DMS53 (cell line): Measurements from ENCODE around the gene ADGRD2.

Experiments used
- DNase-seq: peaks from one replicate; lab custom pipeline; 2025; lab: John Stamatoyannopoulos, UW

The ADGRD2 gene

DNA sequence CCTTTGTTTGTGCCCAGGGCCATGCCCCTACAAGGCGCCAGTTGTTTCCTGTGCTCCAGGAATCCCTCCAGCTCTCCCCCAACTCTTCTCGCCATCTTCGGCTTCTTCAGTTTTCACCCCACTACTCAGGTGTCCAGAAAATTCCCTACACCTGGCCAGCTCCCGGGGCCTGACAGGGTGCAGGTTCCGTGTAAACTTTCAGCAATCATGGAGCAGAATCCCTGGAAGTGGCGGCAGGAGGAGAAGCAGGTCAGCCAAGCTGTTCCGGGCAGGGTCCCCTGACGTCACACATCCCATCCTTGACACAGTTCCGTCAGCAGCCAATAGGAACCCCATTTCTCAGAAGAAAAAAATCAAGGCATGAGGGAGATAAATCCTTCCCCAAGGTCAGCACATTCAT, 12.2 kb upstream of the ADGRD2 start:
- DNase-seq, result no peak

DNA sequence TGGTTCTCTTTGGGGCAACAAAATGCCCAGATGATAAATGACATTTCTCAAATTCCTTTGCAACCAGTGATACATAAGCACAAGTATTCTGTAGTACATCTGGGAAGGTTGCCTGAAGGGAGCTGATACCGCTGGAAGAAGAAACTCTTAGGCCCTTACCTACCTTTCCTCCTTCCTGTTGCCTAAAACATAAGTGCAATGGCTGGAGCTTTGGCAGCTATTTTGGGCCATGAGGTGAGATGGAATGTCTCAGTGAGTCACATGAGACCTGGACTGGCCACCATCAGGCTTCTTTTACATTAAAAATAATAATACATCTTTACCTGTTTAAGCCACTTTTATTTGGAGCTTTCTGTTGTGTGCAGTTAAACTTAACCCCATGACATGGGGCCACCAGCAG, 11.2 kb upstream of the ADGRD2 start:
- no peak for DNase-seq

DNA sequence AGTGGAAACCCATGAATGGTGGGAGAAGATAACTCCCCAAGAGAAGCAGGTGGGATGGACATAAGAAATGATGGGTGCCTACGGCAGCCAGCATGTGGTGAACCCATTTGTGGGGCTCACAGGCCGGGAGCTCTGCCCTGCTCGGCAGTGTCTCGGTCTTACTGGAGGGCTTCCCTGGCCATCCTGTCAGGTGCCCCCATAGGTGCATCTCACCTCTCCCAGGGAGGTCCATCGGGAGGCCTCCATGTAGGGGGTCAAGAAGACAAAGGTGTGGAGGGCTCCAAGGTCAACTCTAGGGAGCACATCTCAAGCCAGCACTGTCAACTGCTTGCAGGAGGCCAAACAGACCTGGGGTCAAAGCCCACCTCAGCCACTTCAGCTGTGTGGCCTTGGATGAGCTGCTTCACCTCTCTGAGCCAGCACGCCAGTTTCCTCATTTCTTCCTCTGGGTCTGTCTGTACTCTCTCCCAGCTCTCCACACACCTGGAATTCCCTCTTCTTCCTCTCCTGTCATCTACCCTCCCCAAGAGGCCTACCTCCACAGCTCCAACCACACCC, 10.5 kb upstream of the ADGRD2 start:
- no peak for DNase-seq

DNA sequence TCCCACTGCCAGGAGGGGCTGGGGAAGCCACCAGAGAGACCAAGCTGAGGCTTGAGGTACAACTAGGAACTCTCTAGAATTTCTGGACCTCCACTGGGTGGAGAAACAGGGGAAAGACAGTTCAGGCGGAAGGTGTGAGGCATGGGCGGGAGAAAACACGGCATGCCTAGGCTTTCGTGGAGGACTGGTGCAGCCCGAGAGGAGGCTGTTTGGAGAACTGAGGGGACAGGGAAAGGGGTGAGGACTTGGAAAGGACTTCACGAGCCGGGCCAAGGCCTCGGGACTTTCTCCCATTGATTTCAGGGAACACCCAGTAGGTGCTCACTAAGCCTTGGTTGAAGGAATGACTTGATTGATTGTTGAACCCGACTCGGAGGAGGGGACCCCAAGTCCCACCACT, 9.5 kb upstream of the ADGRD2 start:
- DNase-seq, result no peak

DNA sequence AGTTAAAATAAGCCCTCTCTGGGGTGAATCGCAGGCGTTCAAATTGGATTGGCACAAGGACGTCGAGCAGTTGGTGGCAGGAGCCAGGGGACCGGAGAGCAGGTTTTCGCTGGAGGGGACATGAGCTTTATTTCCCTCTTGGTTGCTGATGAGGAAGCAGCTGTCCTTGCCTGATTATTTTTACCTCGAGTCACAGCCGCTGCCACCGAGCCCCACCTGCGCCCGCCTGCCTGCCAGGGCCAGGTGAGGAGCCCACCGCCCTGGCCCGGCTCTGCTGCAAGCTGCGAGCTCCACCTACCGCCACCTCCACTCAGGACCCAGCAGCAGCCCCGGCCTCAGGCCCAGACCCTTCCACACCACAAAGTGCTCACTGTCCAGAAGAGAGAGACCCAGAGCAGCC, 9.0 kb upstream of the ADGRD2 start:
- DNase-seq, result no peak

DNA sequence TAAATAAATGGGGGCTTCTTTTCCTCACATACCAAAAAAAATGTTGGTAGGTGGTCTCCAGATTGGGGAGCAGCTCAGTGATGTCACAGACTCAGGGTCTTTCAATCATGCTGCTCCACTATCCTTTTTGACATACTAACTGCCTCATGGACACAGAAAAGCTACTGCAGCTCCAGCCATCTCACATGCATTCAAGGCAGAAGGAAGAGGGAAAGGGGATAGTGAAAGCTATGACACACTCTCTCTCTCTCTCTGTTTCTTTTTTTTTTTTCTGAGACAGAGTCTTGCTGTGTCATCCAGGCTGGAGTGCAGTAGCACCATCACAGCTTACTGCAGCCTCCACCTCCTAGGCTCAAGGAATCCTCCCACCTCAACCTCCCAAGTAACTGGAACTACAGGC, 7.9 kb upstream of the ADGRD2 start:
- no peak for DNase-seq

DNA sequence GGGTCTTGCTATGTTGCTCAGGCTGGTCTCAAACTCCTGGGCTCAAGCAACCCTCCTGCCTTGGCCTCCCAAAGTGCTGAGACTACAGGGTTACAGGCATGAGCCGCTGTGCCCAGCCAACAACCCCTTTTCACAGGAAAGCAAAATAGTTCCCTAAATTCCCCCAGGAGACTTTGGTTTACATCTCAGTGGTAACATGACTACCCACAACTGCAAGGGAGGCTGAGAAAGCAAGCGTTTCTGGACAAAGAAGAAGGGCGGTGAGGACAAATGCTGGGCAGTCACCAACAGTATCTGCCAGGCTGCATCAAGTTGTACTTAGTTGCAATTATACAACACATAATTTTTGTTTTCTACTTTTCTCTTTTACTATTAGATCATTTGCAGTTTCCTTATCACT, 7.4 kb upstream of the ADGRD2 start:
- DNase-seq, result no peak

DNA sequence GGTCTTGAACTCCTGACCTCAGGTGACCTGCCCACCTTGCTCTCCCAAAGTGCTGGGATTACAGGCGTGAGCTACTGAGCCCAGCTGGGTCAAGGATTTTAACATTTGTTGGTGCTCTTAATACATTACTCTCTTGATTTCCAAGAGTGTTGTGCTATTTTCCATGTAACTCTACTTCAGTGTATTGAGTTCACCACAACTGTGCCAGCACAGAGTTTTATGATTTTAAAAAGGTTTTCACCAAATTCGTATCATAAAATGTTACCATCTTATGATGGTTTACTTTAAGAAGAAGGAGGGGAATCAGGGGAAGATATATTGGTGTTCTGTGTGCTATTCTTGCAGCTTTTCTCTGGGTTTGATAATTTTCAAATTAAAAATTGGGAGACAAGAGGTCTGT, 6.6 kb upstream of the ADGRD2 start:
- DNase-seq, result no peak

DNA sequence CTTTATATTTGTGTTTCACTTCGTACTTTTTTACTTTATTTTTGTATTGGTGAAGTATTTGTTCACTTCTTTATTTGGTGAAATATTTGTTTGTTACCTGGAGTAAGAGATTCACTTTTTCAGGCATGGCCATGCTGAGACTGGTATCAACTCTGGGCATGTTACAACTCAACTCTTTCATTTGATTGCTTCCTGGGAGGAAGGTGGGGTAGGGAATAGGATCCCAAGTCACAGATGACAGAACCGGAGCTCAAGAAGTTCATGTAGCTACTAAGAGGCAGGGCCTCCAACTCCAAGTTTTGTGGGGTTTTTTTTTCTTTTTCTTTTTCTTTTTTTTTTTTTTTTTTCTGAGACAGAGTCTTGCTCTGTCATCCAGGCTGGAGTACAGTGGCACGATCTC, 6.1 kb upstream of the ADGRD2 start:
- DNase-seq, result no peak

DNA sequence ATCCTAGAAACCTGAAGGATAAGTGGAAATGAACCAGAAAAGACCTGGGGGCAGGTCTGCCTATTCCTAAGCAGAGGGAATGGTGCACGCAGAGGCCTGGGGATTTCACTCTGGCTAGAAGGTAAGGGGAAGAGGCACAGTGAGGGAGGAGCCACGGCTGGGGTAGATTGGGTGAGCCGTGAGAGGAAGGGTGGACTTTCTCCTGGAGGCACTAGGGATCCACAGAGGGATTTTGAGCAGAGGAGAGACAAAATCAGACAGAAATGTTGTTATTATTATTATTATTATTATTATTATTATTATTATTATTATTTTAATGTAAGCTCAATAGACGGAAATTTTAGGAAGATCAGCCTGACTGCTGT, 3.0 kb upstream of the ADGRD2 start:
- no peak for DNase-seq

DNA sequence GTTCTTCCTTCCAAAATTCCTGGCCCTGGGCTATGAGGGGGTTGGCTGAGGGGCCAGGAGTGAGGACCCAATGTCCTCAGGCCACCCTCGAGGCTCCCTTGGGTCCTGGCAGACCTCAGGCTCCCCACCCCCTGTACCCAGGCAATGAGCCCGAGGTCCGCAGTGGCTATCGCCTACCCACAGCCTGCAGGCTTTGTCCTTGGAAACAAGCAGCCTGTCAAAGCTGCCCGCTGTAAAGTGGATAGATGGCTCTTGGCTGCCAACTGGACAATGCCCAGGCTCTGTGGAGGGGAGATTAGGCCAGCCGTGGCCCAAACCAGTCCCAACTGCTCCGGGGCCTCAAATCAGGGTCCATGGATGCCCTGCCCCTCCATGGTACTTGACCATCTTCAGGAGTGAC, 2.2 kb upstream of the ADGRD2 start:
- DNase-seq, result no peak

DNA sequence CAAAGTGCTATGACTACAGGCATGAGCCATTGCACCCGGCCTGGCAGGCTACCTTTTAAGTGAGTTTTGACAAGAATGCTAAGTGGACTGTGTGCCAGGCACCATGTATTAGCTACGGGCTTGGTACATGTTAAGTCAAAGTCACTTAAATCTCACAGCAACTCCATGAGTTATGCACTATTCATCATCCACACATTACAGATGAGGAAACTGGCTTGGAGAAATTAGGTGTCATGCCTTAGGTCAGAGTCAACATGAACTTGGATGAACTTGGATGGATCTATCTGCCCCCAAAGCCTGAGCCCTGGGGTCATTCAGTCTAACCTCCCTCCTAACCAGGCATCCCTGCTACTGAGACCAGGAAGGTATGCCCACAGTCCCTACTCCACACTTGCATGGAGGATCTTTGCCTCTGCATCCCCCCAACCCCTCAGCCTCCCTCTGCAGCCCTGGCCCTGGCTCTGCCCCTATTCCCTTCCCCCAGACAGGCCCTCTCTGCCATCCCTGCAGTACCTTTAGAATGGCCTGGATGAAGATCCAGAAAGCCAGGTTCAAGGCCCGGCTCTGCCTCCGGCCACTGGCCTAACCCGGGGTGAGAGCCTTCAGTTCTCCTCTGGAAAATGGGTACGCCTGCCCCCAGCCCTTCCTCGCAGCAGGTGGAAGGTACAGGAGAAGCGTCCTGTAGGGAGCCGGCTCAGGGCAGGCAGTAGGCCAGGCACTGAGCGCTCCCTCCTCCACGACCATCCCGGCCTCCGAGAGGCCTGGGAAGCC, 685 bp upstream of the ADGRD2 start:
- DNase-seq, result no peak

DNA sequence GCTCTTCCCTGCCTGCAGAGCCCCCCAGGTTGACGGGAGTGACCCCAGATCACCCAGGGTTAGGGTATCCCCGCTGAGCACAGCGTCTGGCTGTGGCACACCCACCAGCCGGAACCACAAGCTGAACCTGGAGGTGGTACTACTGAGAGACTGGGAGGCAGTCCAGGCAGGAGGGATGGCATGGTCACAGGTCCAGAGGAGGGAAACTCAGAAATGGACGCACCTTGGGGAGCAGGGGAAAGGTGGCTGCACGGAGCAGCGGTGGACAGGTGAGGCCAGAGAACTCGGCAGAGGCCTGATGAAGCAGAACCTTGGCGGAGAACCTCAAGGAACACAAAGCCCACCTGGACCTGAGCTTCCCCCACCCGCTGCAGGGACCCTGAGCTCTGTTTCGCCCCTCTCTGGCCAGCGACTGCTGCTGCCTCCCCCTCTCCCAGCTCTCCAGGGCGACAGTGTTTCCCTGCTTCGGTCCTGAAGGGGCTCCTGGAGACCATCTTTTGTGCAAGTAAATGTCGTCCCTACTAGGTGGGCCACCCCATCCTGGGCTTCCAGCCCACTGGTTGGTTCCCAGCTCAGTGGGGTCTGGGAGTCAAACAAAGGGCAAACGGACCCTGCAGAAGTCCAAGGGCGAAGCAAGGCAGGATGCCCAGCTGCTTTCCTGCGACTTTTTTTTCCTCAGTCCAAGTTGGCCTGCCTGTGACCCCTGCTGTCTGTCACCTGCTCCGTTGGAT, 845 bp downstream of the ADGRD2 start:
- peak; percentile 61 for DNase-seq

DNA sequence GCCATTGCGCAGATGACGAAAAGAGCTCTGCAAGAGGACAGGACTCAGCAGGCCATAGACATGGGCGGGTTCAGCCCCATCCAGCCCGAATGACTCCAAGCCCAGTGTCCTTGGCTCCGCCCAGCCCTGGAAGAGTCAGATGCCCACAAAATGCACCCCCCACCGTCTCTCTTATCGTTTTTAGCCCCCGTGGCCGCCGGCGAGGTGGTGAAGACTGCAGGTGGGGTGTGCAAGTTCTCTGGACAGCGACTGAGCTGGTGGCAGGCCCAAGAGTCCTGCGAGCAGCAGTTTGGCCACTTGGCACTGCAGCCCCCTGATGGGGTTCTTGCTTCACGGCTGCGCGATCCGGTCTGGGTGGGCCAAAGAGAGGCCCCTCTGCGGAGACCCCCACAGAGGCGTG, 2.1 kb downstream of the ADGRD2 start:
- no peak for DNase-seq

DNA sequence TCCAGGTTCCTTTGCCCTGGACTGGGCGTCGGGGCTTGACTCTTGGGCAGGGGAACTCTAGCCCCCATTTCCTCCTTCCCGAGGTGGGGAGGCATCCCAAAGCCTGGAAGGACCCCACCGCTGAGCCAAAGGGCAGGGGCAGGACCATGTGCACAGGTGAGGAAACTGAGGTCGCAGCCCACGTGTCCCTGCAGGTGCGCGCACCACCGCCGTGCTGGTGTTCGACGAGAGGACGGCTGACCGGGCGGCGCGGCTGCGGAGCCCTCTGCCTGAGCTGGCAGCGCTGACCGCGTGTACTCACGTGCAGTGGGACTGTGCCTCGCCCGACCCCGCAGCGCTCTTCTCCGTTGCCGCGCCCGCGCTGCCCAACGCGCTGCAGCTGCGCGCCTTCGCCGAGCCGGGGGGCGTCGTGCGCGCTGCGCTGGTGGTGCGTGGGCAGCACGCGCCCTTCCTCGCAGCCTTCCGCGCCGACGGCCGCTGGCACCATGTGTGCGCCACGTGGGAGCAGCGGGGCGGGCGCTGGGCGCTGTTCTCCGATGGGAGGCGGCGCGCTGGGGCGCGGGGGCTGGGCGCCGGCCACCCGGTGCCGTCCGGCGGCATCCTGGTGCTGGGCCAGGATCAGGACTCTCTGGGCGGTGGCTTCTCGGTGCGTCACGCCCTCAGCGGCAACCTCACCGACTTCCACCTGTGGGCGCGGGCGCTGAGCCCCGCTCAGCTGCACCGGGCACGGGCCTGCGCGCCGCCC, 2.8 kb downstream of the ADGRD2 start:
- DNase-seq, result peak; percentile 63

DNA sequence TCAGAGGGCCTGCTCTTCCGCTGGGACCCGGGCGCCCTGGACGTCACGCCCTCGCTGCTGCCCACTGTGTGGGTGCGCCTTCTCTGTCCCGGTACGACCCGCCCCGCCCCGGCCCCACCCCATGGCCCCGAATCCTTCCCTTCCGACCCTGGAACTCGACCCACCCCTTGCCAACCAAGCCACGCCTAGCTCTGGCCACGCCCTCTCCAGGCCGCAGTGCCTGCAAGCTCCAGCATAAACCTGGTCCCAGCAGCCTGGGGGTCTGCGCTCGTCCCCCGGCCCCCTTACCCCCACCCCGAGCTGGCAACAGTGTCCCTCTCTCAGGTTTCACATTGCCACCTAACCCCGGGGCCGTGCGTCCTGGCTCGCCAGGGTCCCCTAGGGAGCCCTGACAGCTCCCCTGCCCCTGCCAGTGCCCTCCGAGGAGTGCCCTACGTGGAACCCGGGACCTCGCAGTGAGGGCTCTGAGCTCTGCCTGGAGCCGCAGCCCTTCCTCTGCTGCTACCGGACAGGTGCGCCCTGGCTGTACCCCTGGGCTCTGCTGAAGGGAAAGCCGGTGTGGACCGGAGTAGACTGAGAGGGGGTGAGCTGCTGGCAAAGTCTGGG, 3.4 kb downstream of the ADGRD2 start:
- DNase-seq, result peak; percentile 63

DNA sequence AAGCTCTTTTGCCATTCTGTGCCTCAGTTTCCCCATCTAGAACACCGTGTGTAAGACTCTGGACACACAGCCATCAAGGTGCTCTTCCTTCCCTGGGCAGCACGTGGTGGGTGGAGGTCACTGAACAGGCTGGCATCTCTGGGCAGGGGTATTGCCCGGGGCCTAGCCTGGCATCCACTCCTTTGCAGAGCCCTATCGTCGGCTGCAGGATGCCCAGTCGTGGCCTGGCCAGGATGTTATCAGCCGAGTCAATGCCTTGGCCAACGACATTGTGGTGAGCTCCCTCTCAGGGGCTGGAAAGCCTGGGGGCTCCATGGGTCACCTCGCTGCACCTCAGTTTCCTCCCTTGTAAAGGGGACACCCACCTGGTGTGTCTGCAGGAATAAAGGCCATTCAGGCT, 4.0 kb downstream of the ADGRD2 start:
- DNase-seq, result no peak

DNA sequence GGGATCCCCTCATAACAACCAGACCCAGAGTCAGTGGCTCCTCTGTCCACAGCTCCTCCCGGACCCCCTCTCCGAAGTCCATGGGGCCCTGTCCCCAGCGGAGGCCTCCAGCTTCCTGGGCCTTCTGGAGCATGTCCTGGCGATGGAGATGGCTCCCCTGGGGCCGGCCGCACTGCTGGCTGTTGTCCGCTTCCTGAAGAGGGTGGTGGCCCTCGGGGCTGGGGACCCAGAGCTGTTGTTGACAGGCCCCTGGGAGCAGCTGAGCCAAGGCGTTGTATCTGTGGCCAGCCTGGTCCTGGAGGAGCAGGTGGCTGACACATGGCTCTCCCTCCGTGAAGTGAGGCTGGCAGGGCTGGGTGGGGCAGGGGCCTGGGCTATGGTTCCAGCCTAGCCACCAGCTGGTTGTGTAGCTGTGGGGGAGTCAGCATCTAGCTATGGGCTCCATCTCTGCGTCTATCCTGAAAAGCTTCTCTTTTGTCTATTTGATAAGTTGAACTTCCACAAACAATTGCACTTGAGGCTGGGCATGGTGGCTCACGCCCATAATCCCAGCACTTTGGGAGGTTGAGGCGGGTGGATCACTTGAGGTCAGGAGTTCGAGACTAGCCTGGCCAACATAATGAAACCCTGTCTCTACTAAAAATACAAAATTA, 4.7 kb downstream of the ADGRD2 start:
- no peak for DNase-seq

DNA sequence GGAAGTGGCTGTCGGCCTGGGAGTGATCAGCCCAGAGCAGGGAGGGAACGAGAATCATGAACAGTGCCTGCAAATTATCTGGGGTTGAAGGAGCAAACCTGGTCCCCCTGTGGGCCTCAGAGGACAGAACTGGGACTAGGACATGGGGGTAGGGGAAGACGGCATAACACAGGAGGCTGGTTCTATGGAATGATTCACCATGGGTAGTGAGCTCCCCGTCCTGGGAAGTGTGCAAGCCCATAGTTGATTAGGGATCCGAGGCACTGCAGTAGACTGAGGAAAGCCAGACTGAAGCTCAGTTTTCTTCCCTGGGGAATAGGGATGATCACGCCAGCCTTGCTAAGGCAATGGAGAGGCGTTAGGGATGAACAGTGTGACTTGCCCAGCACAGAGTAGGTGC, 5.6 kb downstream of the ADGRD2 start:
- no peak for DNase-seq

DNA sequence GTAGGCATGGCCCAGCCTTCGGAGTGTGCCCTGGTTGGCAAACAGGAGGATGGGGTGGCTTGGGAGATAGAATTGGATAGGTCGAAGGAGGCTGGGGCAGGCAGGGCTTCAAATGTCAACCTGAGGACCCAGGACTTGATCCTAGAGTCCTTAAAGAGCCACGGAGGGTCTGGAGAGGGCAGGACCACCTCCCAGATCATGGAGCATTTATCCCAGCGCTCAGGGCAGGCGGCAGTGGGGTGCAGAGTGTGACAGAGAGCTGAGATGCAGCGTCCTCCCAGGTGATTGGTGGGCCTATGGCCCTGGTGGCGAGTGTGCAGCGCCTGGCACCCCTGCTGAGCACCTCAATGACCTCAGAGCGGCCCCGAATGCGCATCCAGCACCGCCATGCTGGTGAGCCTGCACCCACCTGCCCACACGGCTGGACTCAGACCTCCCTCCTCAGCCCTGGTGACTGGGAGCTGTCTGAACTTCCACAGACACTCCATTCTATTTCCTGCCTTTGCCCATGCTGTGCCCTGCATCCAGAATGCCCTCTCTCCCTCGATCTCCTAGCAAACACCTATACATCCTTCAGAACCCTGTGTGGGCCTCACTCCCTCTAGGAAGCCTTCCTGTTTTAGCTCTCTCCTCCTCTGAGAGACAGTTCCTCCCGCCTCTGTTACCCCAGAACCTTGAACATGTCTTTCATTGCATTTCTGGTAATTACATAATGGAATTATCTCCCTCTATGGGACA, 6.3 kb downstream of the ADGRD2 start:
- no peak for DNase-seq
